Measurements from ENCODE around the gene TTLL8. TPM values are rescaled to one million over a fixed set of nuclear protein-coding genes. Genes with fewer than 3 reads are reported as not detected.

Gene TTLL8
- total and polyA plus RNA-seq, 4 donors, result not detected

DNA sequence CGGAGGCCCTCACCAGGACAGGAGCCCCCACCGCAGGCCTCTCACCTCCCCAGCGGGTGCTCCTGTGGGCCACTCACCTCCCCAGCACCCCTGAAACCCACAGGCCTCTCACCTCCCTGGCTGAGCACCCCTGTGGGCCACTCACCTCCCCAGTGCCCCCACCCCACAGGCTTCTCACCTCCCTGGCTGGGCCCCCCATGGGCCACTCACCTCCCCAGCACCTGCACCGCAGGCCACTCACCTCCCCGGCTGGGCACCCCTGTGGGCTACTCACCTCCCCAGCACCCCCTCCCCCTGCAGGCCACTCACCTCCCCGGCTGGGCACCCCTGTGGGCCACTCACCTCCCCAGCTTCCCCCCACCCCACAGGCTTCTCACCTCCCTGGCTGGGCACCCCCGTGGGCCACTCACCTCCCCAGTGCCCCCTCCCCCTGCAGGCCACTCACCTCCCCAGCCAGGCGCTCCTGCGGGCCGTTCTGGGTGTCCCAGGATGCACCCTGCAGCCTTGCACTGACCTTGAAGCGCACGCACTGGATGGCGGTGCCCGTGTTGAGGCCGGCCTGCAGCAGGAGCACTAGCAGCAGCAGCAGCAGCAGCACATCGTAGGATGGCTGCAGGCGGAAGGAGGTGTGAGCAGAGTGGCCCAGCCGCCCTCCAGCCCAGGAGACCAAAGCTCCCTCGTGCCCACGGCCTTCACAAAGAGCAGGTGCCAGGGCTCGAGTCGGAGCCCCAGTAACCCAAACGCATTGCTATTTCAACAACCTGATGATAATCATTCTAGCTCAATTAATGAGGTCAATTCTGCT lies 5.7 kb upstream of the TTLL8 start:
- no peak overlapping the region for H3K27ac ChIP-seq (ENCODE audit: low read depth in 1 of 2, low read length in 2 of 2)
- no peak overlapping the region for H3K4me3 ChIP-seq (ENCODE audit: low read depth in 1 of 3, low read length in 3 of 3)
- no peaks in the 10 kb centered on the region for H3K9me3 ChIP-seq (ENCODE audit: control insufficient read depth in 4 of 4, low read length in 3 of 4)
- no peak overlapping the region for H3K9ac ChIP-seq (ENCODE audit: low read depth in 1 of 2, low read length in 2 of 2)
- WGBS, result 76% methylated on average over 23 of the region's 23 CpGs
- no peaks in the 10 kb centered on the region for H3K36me3 ChIP-seq (ENCODE audit: control insufficient read depth in 4 of 4, insufficient read depth in 3 of 4, low read depth in 1 of 4, low read length in 3 of 4)
- H3K27me3 ChIP-seq (ENCODE audit: control insufficient read depth in 4 of 4, insufficient read depth in 4 of 4, low read length in 3 of 4), result no peaks in the 10 kb centered on the region
- H3K4me1 ChIP-seq (ENCODE audit: control insufficient read depth in 4 of 4, insufficient read depth in 4 of 4, low read length in 3 of 4), result no peaks in the 10 kb centered on the region
- TF ChIP-seq RAD21 (IDR thresholded peaks at IDR 0.05) (no peak), HNF4A (conservative IDR thresholded peaks at IDR 0.05) (no peak), FOXA1 (IDR thresholded peaks at IDR 0.05) (no peak)
- TF ChIP-seq, protein P1, sequence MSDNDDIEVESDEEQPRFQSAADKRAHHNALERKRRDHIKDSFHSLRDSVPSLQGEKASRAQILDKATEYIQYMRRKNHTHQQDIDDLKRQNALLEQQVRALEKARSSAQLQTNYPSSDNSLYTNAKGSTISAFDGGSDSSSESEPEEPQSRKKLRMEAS (IDR thresholded peaks at IDR 0.05), result no peak
- no peak for DNase-seq (ENCODE audit: low spot score)

DNA sequence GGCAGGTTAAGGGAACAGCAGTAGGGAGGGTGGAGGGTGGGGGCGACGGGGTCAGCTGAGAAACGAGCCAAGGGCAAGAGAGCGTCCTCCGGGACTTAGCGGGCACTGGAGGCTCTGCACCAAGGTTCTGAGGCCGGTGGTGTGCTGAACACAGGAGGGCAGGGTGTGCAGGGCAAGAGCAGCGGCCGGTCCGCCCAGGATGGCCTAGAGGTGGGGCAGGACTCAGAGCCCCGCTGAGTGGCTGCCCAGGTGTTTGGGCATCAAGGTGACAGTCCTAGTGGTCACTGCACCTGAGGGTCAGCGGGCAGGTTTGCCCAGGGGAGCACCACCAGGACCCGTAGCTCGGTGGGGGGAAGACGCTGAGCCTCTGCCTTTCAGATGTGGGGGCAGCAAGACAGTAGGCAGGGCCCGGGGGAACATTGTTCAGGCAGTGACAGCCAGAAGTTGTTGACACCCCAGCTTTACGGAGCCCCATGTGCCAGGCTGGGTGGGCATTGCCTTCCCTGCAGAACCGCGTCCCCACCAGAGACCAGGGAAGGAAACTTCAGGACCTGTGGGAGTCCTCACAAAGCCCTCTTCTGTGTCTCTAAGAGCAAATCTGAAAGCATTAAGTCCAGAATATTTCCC lies 4.5 kb upstream of the TTLL8 start:
- Histone ChIP-seq H3K4me1 (ENCODE audit: control insufficient read depth in 4 of 4, insufficient read depth in 4 of 4, low read length in 3 of 4) (peaks cover 0 to 6% (median 0%) of the 10 kb centered on the region in 4 donors), H3K27ac (ENCODE audit: low read depth in 1 of 2, low read length in 2 of 2) (no peak overlapping the region), H3K27me3 (ENCODE audit: control insufficient read depth in 4 of 4, insufficient read depth in 4 of 4, low read length in 3 of 4) (no peaks in the 10 kb centered on the region), H3K9me3 (ENCODE audit: control insufficient read depth in 4 of 4, low read length in 3 of 4) (no peaks in the 10 kb centered on the region), H3K4me3 (ENCODE audit: low read depth in 1 of 3, low read length in 3 of 3) (no peak overlapping the region), H3K9ac (ENCODE audit: low read depth in 1 of 2, low read length in 2 of 2) (no peak overlapping the region), H3K36me3 (ENCODE audit: control insufficient read depth in 4 of 4, insufficient read depth in 3 of 4, low read depth in 1 of 4, low read length in 3 of 4) (no peaks in the 10 kb centered on the region)
- DNase-seq (ENCODE audit: low spot score), result no peak
- 93% methylated on average over 19 of the region's 19 CpGs for WGBS
- TF ChIP-seq, protein P2, sequence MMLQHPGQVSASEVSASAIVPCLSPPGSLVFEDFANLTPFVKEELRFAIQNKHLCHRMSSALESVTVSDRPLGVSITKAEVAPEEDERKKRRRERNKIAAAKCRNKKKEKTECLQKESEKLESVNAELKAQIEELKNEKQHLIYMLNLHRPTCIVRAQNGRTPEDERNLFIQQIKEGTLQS (IDR thresholded peaks at IDR 0.05), result no peak
- no peak for TF ChIP-seq HNF4A (conservative IDR thresholded peaks at IDR 0.05)
- TF ChIP-seq, protein P3, sequence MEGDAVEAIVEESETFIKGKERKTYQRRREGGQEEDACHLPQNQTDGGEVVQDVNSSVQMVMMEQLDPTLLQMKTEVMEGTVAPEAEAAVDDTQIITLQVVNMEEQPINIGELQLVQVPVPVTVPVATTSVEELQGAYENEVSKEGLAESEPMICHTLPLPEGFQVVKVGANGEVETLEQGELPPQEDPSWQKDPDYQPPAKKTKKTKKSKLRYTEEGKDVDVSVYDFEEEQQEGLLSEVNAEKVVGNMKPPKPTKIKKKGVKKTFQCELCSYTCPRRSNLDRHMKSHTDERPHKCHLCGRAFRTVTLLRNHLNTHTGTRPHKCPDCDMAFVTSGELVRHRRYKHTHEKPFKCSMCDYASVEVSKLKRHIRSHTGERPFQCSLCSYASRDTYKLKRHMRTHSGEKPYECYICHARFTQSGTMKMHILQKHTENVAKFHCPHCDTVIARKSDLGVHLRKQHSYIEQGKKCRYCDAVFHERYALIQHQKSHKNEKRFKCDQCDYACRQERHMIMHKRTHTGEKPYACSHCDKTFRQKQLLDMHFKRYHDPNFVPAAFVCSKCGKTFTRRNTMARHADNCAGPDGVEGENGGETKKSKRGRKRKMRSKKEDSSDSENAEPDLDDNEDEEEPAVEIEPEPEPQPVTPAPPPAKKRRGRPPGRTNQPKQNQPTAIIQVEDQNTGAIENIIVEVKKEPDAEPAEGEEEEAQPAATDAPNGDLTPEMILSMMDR (IDR thresholded peaks at IDR 0.05; ENCODE audit: low read depth, low read length, missing input control), result no peak
- TF ChIP-seq, protein P4, sequence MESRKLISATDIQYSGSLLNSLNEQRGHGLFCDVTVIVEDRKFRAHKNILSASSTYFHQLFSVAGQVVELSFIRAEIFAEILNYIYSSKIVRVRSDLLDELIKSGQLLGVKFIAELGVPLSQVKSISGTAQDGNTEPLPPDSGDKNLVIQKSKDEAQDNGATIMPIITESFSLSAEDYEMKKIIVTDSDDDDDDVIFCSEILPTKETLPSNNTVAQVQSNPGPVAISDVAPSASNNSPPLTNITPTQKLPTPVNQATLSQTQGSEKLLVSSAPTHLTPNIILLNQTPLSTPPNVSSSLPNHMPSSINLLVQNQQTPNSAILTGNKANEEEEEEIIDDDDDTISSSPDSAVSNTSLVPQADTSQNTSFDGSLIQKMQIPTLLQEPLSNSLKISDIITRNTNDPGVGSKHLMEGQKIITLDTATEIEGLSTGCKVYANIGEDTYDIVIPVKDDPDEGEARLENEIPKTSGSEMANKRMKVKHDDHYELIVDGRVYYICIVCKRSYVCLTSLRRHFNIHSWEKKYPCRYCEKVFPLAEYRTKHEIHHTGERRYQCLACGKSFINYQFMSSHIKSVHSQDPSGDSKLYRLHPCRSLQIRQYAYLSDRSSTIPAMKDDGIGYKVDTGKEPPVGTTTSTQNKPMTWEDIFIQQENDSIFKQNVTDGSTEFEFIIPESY (IDR thresholded peaks at IDR 0.05), result no peak
- no peak for TF ChIP-seq NR2F2 (IDR thresholded peaks at IDR 0.05)
- TF ChIP-seq HNF4G (IDR thresholded peaks at IDR 0.05), result no peak
- no peak for TF ChIP-seq SP1 (IDR thresholded peaks at IDR 0.05)
- TF ChIP-seq FOXA2 (IDR thresholded peaks at IDR 0.05), result no peak
- TF ChIP-seq, protein P1 (IDR thresholded peaks at IDR 0.05), result no peak
- TF ChIP-seq RAD21 (IDR thresholded peaks at IDR 0.05), result no peak
